ENCODE results near the gene GCAT.

The GCAT gene

GRCh38 chr22:37807410-37808293 is at the start of gene GCAT:
Gene GCAT, plus strand, starts transcription at chr22:37807934. Its CDS starts 34 bp downstream, at chr22:37807968.
- DNase-seq (ENCODE audit: low read depth in 1 of 2, low spot score in 1 of 2) = peak; percentile 91 to 96
- in situ Hi-C loops (cut with HindIII; ENCODE audit: low pct_unique_long_range_greater_than_20kb, low sequenced_read_pairs) = no loop called here
- TF ChIP-seq JUND (IDR thresholded peaks at IDR 0.05; ENCODE audit: low read depth) = no peak

GRCh38 chr22:37758694-37759093 is 49.0 kb upstream of the GCAT start:
- DNase-seq (ENCODE audit: low read depth in 1 of 2, low spot score in 1 of 2) = no peak
- TF ChIP-seq JUND (IDR thresholded peaks at IDR 0.05; ENCODE audit: low read depth) = no peak
- in situ Hi-C loops (cut with HindIII; ENCODE audit: low pct_unique_long_range_greater_than_20kb, low sequenced_read_pairs) = no loop called here

GRCh38 chr22:37759281-37759680 is 48.5 kb upstream of the GCAT start:
- no peak for TF ChIP-seq JUND (IDR thresholded peaks at IDR 0.05; ENCODE audit: low read depth)
- DNase-seq (ENCODE audit: low read depth in 1 of 2, low spot score in 1 of 2) = no peak
- in situ Hi-C loops (cut with HindIII; ENCODE audit: low pct_unique_long_range_greater_than_20kb, low sequenced_read_pairs) = no loop called here

GRCh38 chr22:37760152-37760551 is 47.6 kb upstream of the GCAT start:
- DNase-seq (ENCODE audit: low read depth in 1 of 2, low spot score in 1 of 2) = no peak
- TF ChIP-seq JUND (IDR thresholded peaks at IDR 0.05; ENCODE audit: low read depth) = no peak
- in situ Hi-C loops (cut with HindIII; ENCODE audit: low pct_unique_long_range_greater_than_20kb, low sequenced_read_pairs) = no loop called here

- no peak for TF ChIP-seq JUND (IDR thresholded peaks at IDR 0.05; ENCODE audit: low read depth)
- in situ Hi-C loops (cut with HindIII; ENCODE audit: low pct_unique_long_range_greater_than_20kb, low sequenced_read_pairs) = no loop called here
- DNase-seq (ENCODE audit: low read depth in 1 of 2, low spot score in 1 of 2) = no peak
Measured at GRCh38 chr22:37762389-37762836, 45.3 kb upstream of the GCAT start.

GRCh38 chr22:37763012-37763411 is 44.7 kb upstream of the GCAT start:
- in situ Hi-C loops (cut with HindIII; ENCODE audit: low pct_unique_long_range_greater_than_20kb, low sequenced_read_pairs) = no loop called here
- DNase-seq (ENCODE audit: low read depth in 1 of 2, low spot score in 1 of 2) = no peak
- TF ChIP-seq JUND (IDR thresholded peaks at IDR 0.05; ENCODE audit: low read depth) = no peak

GRCh38 chr22:37763652-37764051 is 44.1 kb upstream of the GCAT start:
- no peak for DNase-seq (ENCODE audit: low read depth in 1 of 2, low spot score in 1 of 2)
- in situ Hi-C loops (cut with HindIII; ENCODE audit: low pct_unique_long_range_greater_than_20kb, low sequenced_read_pairs) = no loop called here
- no peak for TF ChIP-seq JUND (IDR thresholded peaks at IDR 0.05; ENCODE audit: low read depth)

- no peak for TF ChIP-seq JUND (IDR thresholded peaks at IDR 0.05; ENCODE audit: low read depth)
- no peak for DNase-seq (ENCODE audit: low read depth in 1 of 2, low spot score in 1 of 2)
- in situ Hi-C loops (cut with HindIII; ENCODE audit: low pct_unique_long_range_greater_than_20kb, low sequenced_read_pairs) = no loop called here
Measured at GRCh38 chr22:37764622-37765021, 43.1 kb upstream of the GCAT start.

- DNase-seq (ENCODE audit: low read depth in 1 of 2, low spot score in 1 of 2) = no peak
- no peak for TF ChIP-seq JUND (IDR thresholded peaks at IDR 0.05; ENCODE audit: low read depth)
- in situ Hi-C loops (cut with HindIII; ENCODE audit: low pct_unique_long_range_greater_than_20kb, low sequenced_read_pairs) = no loop called here
Measured at GRCh38 chr22:37765498-37765897, 42.2 kb upstream of the GCAT start.

- no peak for DNase-seq (ENCODE audit: low read depth in 1 of 2, low spot score in 1 of 2)
- no peak for TF ChIP-seq JUND (IDR thresholded peaks at IDR 0.05; ENCODE audit: low read depth)
- in situ Hi-C loops (cut with HindIII; ENCODE audit: low pct_unique_long_range_greater_than_20kb, low sequenced_read_pairs) = no loop called here
Measured at GRCh38 chr22:37765953-37766576, 41.7 kb upstream of the GCAT start.

GRCh38 chr22:37768273-37768672 is 39.5 kb upstream of the GCAT start:
- in situ Hi-C loops (cut with HindIII; ENCODE audit: low pct_unique_long_range_greater_than_20kb, low sequenced_read_pairs) = no loop called here
- no peak for DNase-seq (ENCODE audit: low read depth in 1 of 2, low spot score in 1 of 2)
- no peak for TF ChIP-seq JUND (IDR thresholded peaks at IDR 0.05; ENCODE audit: low read depth)

- no peak for DNase-seq (ENCODE audit: low read depth in 1 of 2, low spot score in 1 of 2)
- no peak for TF ChIP-seq JUND (IDR thresholded peaks at IDR 0.05; ENCODE audit: low read depth)
- in situ Hi-C loops (cut with HindIII; ENCODE audit: low pct_unique_long_range_greater_than_20kb, low sequenced_read_pairs) = no loop called here
Measured at GRCh38 chr22:37769056-37769455, 38.7 kb upstream of the GCAT start.

GRCh38 chr22:37771081-37771480 is 36.7 kb upstream of the GCAT start:
- DNase-seq (ENCODE audit: low read depth in 1 of 2, low spot score in 1 of 2) = peak in 1 of 2 experiments; percentile 70
- in situ Hi-C loops (cut with HindIII; ENCODE audit: low pct_unique_long_range_greater_than_20kb, low sequenced_read_pairs) = no loop called here
- TF ChIP-seq JUND (IDR thresholded peaks at IDR 0.05; ENCODE audit: low read depth) = no peak
